ENCODE results near the gene TRIM29. TPM values are rescaled to one million over a fixed set of nuclear protein-coding genes. Genes with fewer than 3 reads are reported as not detected.

The TRIM29 gene
- total and polyA plus RNA-seq, 2 of the 13 experiments (the other 11 are each of a cell fraction or from before 2014, with no cell fraction given), result 0.86 TPM

DNA sequence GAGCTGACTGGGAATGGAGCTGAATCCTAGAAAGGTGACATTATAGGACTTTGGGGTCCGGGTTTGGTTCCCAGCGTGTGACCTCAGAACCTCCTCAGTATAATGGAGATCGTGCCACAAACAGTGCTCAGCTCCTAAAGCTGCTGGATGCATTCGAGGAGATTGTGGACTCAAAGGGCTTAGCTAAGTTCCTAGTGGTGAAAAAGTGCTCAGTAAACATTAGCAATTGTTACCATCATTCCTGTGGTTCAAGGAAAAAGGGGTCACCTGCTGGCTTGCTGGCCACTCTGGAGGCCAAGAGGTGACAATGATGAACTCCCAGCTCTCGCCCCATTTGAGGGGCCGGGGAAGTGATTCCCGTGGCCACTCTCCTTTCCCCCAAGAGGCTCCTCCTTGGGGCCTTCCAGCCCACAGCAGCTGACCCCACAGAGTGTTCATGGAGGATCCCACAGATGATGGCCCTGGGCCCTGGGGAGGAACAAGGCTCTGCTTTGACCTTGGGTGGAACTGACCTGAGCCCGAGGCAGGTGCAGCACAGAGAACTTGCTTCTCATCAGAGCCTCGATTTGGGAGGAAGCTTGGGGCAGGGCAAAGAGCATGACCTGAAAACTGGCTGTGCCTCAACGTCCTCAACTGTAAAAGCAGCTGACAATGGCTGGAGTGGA, 40.1 kb downstream of the TRIM29 start:
- Histone ChIP-seq H3K4me1 (ENCODE audit: insufficient read depth, low read length) (peaks cover 16% of the 10 kb centered on the region; the same call in 1 of the 2 replicates), H3K79me2 (ENCODE audit: insufficient read depth, low read length) (no peaks in the 10 kb centered on the region), H4K20me1 (ENCODE audit: insufficient read depth, low read length) (0 out of 2 replicates have a peak, but pooled peaks cover 3% of the 10 kb centered on the region), H3K9ac (ENCODE audit: insufficient read depth, low read depth, low read length) (no peak overlapping the region), H3K4me2 (ENCODE audit: low read depth, low read length) (no peak overlapping the region), H2AFZ (ENCODE audit: low read length) (no peak overlapping the region), H3K36me3 (replicated peaks in 1 of 2; ENCODE audit: control insufficient read depth in 1 of 2, insufficient read depth in 2 of 2, low read length in 2 of 2) (no peaks in the 10 kb centered on the region), H3K9me3 (ENCODE audit: low read length) (no peaks in the 10 kb centered on the region), H3K27ac (ENCODE audit: extremely low read length, insufficient read depth, low read length) (no peak overlapping the region), H3K27me3 (ENCODE audit: control insufficient read depth in 1 of 2, insufficient read depth in 2 of 2, low read length in 2 of 2) (peaks cover 3 to 38% of the 10 kb centered on the region in 2 experiments), H3K4me3 (replicated peaks in 1 of 3; ENCODE audit: insufficient read depth in 1 of 3, low read depth in 2 of 3, low read length in 3 of 3) (no peak overlapping the region)
- FAIRE-seq (no peak), DNase-seq (ENCODE audit: low spot score) (no peak), ATAC-seq (no peak)
- in situ Hi-C loops (cut with HindIII; ENCODE audit: extremely low pct_ligation_motif_present, low pct_unique_long_range_greater_than_20kb), result no loop called here
- BruUV-seq (replicated peaks), result no TSS peak
- intact Hi-C loops (cut with micrococcal nuclease; ENCODE audit: unreplicated experiment), result no loop called here
- POLR2A ChIA-PET, result no interaction called here
- WGBS (ENCODE audit: low lambda C conversion rate), result 17% methylated on average over 7 of the region's 10 CpGs
- CTCF ChIA-PET (ENCODE audit: low intra/inter-chr PET ratio, low total read pairs), result no interaction called here
- TF ChIP-seq MIER3 (CRISPR knock-in tag; IDR thresholded peaks at IDR 0.05; ENCODE audit: borderline replicate concordance) (no peak), ZFP90 (CRISPR knock-in tag; IDR thresholded peaks at IDR 0.05; ENCODE audit: borderline replicate concordance) (no peak), AGO1 (IDR thresholded peaks at IDR 0.05; ENCODE audit: low read depth, low read length, poor library complexity, severe bottlenecking) (no peak), ZNF644 (CRISPR knock-in tag; IDR thresholded peaks at IDR 0.05; ENCODE audit: low read depth) (no peak), NFRKB (IDR thresholded peaks at IDR 0.05) (no peak), REXO4 (CRISPR knock-in tag; IDR thresholded peaks at IDR 0.05; ENCODE audit: borderline replicate concordance) (no peak), ZNF430 (CRISPR knock-in tag; IDR thresholded peaks at IDR 0.05) (no peak)
- TF ChIP-seq, protein P1, sequence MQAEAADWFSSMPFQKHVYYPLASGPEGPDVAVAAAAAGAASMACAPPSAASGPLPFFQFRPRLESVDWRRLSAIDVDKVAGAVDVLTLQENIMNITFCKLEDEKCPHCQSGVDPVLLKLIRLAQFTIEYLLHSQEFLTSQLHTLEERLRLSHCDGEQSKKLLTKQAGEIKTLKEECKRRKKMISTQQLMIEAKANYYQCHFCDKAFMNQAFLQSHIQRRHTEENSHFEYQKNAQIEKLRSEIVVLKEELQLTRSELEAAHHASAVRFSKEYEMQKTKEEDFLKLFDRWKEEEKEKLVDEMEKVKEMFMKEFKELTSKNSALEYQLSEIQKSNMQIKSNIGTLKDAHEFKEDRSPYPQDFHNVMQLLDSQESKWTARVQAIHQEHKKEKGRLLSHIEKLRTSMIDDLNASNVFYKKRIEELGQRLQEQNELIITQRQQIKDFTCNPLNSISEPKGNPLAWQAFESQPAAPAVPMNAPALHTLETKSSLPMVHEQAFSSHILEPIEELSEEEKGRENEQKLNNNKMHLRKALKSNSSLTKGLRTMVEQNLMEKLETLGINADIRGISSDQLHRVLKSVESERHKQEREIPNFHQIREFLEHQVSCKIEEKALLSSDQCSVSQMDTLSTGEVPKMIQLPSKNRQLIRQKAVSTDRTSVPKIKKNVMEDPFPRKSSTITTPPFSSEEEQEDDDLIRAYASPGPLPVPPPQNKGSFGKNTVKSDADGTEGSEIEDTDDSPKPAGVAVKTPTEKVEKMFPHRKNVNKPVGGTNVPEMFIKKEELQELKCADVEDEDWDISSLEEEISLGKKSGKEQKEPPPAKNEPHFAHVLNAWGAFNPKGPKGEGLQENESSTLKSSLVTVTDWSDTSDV (CRISPR knock-in tag; IDR thresholded peaks at IDR 0.05), result no peak
- TF ChIP-seq, protein P2, sequence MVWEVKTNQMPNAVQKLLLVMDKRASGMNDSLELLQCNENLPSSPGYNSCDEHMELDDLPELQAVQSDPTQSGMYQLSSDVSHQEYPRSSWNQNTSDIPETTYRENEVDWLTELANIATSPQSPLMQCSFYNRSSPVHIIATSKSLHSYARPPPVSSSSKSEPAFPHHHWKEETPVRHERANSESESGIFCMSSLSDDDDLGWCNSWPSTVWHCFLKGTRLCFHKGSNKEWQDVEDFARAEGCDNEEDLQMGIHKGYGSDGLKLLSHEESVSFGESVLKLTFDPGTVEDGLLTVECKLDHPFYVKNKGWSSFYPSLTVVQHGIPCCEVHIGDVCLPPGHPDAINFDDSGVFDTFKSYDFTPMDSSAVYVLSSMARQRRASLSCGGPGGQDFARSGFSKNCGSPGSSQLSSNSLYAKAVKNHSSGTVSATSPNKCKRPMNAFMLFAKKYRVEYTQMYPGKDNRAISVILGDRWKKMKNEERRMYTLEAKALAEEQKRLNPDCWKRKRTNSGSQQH (CRISPR knock-in tag; IDR thresholded peaks at IDR 0.05; ENCODE audit: low read depth), result no peak
- TF ChIP-seq, protein P3, sequence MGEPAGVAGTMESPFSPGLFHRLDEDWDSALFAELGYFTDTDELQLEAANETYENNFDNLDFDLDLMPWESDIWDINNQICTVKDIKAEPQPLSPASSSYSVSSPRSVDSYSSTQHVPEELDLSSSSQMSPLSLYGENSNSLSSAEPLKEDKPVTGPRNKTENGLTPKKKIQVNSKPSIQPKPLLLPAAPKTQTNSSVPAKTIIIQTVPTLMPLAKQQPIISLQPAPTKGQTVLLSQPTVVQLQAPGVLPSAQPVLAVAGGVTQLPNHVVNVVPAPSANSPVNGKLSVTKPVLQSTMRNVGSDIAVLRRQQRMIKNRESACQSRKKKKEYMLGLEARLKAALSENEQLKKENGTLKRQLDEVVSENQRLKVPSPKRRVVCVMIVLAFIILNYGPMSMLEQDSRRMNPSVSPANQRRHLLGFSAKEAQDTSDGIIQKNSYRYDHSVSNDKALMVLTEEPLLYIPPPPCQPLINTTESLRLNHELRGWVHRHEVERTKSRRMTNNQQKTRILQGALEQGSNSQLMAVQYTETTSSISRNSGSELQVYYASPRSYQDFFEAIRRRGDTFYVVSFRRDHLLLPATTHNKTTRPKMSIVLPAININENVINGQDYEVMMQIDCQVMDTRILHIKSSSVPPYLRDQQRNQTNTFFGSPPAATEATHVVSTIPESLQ (CRISPR knock-in tag; conservative IDR thresholded peaks at IDR 0.05), result no peak
- TF ChIP-seq, protein P4, sequence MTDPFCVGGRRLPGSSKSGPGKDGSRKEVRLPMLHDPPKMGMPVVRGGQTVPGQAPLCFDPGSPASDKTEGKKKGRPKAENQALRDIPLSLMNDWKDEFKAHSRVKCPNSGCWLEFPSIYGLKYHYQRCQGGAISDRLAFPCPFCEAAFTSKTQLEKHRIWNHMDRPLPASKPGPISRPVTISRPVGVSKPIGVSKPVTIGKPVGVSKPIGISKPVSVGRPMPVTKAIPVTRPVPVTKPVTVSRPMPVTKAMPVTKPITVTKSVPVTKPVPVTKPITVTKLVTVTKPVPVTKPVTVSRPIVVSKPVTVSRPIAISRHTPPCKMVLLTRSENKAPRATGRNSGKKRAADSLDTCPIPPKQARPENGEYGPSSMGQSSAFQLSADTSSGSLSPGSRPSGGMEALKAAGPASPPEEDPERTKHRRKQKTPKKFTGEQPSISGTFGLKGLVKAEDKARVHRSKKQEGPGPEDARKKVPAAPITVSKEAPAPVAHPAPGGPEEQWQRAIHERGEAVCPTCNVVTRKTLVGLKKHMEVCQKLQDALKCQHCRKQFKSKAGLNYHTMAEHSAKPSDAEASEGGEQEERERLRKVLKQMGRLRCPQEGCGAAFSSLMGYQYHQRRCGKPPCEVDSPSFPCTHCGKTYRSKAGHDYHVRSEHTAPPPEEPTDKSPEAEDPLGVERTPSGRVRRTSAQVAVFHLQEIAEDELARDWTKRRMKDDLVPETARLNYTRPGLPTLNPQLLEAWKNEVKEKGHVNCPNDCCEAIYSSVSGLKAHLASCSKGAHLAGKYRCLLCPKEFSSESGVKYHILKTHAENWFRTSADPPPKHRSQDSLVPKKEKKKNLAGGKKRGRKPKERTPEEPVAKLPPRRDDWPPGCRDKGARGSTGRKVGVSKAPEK (CRISPR knock-in tag; IDR thresholded peaks at IDR 0.05; ENCODE audit: borderline replicate concordance), result no peak
- TF ChIP-seq, protein P5, sequence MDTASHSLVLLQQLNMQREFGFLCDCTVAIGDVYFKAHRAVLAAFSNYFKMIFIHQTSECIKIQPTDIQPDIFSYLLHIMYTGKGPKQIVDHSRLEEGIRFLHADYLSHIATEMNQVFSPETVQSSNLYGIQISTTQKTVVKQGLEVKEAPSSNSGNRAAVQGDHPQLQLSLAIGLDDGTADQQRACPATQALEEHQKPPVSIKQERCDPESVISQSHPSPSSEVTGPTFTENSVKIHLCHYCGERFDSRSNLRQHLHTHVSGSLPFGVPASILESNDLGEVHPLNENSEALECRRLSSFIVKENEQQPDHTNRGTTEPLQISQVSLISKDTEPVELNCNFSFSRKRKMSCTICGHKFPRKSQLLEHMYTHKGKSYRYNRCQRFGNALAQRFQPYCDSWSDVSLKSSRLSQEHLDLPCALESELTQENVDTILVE (CRISPR knock-in tag; IDR thresholded peaks at IDR 0.05), result no peak

Measured in HepG2 (cell line).